Omental fat pad (tissue), 4 donors: ENCODE data around the gene ABCC3. TPM values are rescaled to one million over a fixed set of nuclear protein-coding genes. Genes with fewer than 3 reads are reported as not detected.

ENCODE experiments used
- ATAC-seq: fragments of 150-250 bp; one replicate; pipeline ENCODE4 v1.9.1; 2016; ENCODE audit warnings: mild to moderate bottlenecking, moderate library complexity; ENCODE audit not compliant: low FRiP score
- DNase-seq: peaks from one replicate; pipeline ENCODE4 v3.0.0-alpha.2; 2019; ENCODE audit warnings: low spot score
- total RNA-seq, 4 donors: library from RNA; depleted of rRNA; stranded (reverse); fragments of >200 nt; gene quantifications; one replicate each; pipeline ENCODE4 v1.1.0, GENCODE V29; 2016
- TF ChIP-seq, protein P1 (sequence below), 3 donors: fragments of 450-650 bp; IDR thresholded peaks; one replicate each; pipeline ENCODE4 v1.5.1; 2016 to 2017; ENCODE audit warnings: antibody characterized with exemption in 3 of 3, mild to moderate bottlenecking in 3 of 3, moderate library complexity in 2 of 3

Gene ABCC3
- total RNA-seq, 4 donors from 2014 or later, result 2.8 to 19.9 (median 11.1) TPM

DNA sequence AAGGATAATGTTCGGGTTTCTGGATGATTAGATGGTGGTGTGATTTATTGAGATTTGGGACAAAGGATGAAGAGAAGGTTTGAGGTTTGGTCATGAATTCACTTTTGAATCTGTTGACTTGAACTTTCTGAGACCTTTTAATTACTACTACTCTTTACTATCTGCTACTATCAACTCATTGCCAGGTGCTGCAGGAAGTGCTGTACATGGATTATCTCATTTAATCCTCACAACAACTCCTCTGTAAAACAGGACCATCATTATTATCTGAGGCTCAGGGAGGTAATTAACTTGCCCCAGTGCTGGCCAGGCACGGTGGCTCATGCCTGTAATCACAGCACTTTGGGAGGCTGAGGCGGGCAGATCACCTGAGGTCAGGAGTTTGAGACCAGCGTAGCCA, 76.0 kb downstream of the ABCC3 start:
- no peak for DNase-seq
- no peak for ATAC-seq
- TF ChIP-seq, protein P1, sequence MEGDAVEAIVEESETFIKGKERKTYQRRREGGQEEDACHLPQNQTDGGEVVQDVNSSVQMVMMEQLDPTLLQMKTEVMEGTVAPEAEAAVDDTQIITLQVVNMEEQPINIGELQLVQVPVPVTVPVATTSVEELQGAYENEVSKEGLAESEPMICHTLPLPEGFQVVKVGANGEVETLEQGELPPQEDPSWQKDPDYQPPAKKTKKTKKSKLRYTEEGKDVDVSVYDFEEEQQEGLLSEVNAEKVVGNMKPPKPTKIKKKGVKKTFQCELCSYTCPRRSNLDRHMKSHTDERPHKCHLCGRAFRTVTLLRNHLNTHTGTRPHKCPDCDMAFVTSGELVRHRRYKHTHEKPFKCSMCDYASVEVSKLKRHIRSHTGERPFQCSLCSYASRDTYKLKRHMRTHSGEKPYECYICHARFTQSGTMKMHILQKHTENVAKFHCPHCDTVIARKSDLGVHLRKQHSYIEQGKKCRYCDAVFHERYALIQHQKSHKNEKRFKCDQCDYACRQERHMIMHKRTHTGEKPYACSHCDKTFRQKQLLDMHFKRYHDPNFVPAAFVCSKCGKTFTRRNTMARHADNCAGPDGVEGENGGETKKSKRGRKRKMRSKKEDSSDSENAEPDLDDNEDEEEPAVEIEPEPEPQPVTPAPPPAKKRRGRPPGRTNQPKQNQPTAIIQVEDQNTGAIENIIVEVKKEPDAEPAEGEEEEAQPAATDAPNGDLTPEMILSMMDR (IDR thresholded peaks at IDR 0.05), result no peak

DNA sequence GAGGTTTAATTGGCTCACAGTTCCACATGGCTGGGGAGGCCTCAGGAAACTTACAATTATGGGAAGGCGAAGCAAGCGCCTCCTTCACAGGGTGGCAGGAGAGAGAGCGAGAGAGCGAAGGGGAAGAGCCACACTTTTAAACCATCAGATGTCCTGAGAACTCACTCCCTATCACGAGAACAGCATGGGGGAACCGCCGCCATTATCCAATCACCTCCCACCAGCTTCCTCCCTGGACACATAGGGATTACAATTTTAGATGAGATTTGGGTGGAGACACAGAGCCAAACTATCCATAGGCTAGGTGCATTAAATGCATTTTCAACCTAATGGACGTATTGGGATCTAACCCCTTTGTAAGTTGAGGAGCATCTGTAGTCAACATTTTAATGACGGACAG, 78.0 kb downstream of the ABCC3 start:
- DNase-seq (no peak), ATAC-seq (no peak)

DNA sequence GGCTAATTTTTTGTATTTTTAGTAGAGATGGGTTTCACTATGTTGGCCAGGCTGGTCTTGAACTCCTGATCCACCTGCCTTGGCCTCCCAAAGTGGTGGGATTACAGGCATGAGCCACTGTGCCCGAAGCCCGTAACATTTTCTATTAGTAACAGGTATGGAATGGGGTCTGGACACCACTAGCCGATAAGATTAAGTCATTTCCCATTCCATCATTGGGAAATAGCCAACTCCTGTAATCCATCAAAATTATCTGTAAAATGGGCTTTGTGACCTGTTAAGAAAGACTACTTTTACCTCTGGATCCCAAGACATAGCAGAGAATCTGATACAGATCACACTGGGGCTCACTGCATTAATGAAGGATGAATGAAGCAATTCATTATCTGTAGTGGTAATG, 80.8 kb downstream of the ABCC3 start:
- DNase-seq, result no peak
- TF ChIP-seq, protein P1 (IDR thresholded peaks at IDR 0.05), result no peak
- no peak for ATAC-seq

More for the DNA sequence above, 78.0 kb downstream of the ABCC3 start:
- TF ChIP-seq, protein P1 (IDR thresholded peaks at IDR 0.05), result no peak

DNA sequence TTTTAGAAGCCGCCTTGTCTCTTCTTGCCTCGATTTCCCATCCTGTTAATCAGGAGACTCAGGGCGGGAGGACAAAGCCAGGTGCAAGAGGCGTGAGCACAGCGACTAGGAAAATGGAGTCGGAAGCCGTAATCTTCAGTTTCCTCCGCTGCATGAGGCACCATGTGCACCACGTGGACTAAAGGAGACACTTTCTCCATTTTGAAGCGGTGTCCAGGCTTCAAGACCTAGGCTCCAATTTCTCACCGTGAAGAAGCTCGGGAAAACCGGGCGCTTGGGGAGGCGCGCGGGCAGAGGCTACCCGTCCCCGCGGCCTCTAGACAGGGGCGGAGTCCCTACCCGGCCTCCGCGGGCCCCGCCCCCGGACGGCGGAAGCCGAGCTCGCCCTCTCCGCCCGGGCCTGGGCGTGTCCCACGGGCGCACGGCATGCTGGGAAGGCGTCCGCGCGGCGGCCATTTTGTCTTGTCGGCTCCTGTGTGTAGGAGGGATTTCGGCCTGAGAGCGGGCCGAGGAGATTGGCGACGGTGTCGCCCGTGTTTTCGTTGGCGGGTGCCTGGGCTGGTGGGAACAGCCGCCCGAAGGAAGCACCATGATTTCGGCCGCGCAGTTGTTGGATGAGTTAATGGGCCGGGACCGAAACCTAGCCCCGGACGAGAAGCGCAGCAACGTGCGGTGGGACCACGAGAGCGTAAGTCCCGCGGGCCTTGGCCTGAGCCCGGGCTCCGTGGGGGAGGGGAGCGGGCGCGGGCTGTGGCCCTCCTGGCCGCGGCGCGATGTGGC, 84.7 kb downstream of the ABCC3 start, which contains the start of gene LUC7L3:
LUC7L3 (plus strand) TSS at position 460 of the 780 bp plus-strand sequence; CDS start at position 590, 130 bp downstream.
- ATAC-seq, result peak; percentile 97
- DNase-seq, result peak; percentile 68
- TF ChIP-seq, protein P1 (IDR thresholded peaks at IDR 0.05), result no peak

DNA sequence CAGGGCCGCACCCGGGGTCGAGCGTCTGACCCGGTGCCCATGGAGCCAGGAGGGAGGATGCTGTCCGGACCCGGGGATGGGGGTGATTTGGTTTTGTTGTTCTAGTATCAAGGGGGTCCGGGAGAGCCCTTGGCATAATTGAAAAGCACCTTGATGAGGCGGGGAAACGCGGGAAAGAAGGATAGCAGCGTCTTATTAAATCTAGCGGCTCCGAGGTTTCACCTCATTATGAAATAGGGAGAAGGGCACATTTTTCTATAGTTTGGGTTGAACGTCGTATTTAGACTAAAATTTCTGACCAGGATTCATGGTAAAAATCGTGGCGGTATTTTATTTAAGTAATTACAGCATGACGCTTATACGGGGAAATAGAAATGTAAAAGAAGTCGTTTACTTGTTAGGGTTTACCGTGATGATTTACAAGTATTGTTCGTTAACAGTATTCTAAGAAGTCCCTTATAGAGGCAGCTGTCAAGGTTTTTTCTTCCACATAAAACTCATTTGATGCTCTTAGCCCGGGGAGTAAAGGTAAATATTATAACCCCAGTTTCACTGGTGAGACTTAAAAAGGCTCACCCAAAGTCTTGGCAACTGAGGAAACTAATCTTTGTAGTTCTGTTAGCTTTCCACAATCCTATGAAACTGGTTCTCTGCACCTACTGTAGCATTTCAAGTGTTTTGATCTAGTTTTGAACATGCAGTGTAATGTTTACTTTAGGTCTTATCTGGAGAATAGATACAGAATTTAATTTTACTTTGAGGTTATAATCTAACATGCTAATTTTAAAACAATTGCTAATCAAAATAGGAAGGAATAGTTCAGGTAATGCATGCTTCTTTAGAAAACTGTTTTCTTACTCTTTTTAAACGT, 85.5 kb downstream of the ABCC3 start:
- TF ChIP-seq, protein P1 (IDR thresholded peaks at IDR 0.05), result no peak
- DNase-seq (no peak), ATAC-seq (no peak)

DNA sequence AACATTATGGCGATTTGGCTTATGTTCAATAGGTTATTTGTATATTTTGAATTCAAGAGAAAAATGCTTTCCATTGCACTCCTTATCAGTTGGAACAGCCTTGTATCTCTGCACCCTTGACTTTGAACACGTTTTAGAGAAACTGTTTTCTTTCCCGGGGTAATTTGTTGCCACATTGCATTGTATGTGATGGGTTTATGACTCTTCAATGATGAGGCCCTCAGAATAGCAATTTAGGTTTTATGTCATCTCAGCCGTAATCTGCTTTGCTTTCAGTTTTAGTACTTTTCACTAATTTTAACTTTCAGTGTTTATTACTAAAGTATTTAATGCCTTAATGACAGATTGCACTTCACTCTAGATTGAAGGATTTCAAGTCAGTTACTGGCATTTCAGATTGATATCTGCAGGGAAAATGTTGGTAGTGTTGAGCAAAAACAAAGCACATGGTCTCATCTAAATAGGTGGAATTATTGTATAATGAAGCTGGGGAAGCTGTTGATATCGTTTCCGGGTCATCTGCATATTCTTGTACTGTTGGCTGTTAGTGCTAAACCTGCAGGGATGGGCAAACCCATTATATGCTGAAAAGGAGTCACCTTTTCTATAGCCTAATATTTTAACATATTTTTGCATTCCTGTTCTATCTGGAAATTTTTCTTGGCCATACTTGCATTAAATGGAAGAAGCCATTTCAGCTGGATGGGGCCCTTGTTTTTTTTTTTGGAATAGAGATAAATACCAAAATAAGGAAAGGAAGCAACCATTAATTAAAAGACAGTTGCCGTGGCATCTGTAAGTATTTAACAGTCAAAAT, 86.7 kb downstream of the ABCC3 start:
- DNase-seq (no peak), ATAC-seq (no peak)
- TF ChIP-seq, protein P1 (IDR thresholded peaks at IDR 0.05), result no peak
